ENCODE data around the gene ABCC8.

ABCC8 gene

DNA sequence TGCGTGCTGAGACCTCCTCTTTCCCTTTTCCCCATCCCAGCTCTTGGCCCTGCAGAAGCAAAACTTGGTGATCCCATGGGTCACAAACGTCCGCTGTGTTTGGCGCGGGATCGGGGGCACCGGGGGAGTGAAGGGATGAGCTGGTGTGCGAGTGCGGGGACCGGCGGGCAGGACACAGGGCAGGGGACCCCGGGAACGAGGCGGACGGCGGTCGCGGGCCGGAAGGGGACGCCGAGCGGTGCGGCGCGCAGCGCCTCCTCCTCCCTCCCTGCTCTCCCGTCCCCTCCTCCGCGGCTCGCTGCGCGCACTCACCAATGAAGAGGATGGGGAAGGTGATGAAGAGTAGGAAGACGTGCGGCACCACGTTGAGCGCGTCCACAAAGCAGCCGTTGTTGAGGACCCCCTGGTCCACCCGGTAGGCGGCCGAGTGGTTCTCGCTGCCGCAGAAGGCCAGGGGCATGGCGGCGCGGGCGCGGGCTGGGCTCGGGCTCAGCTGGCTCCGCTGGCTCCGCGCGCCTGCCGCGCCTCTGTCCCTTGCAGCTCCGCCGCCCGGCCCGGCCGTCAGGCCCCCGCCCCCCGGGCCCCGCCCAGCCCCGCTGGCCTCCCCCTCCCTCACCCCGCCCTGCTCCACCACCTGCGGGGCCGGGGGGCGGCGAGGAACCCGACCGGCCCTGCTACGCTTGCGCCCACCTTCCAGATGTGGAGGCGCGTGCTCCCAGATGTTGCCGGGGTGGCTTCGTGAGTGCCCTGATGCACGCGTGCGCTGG, at the start of gene ABCC8:
ABCC8 (minus strand) TSS at position 529 of the 767 bp plus-strand sequence; CDS start at position 460, 69 bp downstream.
- DNase-seq: peak in 27 of 58 donors; percentile 6 to 67 (median 29)

DNA sequence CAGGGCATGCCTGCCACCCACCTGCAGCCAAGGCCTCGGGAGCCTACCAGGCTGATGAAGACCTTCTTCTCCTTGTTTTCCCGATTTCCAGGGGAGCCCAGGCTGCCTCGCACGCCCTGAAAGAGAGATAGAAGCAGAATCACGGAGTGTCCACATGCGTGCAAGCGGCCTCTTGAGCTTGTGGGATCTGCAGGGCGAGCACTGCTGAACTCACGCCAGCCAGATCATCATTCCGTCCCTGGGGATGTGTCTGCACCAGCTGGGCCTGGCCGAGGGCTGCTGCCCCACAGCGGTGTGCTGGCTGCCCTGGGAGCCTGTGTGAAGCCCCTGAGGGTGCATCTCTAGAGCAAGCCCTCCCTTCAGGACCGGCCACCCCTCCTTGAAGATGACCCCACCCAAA, 49.7 kb upstream of the ABCC8 start:
- DNase-seq: peak in 11 of 58 donors; percentile 7 to 43 (median 24)

- DNase-seq: no peak
Observed at GRCh38 chr11:17525570-17525969, 48.9 kb upstream of the ABCC8 start.

DNA sequence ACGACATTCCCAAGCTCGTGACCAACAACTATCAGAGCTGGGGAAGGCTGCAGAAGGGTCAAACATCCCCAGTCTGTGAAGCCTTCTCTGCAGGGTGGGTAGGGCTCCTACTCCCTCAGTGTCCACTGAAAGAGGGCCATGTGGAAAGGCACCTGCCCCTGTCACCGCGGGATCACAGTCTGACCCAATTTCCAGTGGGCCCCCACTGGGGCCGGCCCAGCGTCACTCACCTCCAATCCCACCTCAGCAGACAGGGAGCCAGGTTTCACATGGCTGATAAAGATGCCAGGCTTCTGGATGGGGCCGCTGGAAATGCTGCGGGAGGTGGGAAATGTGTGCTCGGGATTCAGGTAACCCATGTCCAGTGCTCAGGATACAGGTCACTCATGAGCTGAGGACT, 47.6 kb upstream of the ABCC8 start:
- DNase-seq: no peak

GRCh38 chr11:17522655-17523054, 46.0 kb upstream of the ABCC8 start:
- DNase-seq: no peak

- DNase-seq: no peak
Observed at GRCh38 chr11:17521106-17521900, 44.7 kb upstream of the ABCC8 start.

DNA sequence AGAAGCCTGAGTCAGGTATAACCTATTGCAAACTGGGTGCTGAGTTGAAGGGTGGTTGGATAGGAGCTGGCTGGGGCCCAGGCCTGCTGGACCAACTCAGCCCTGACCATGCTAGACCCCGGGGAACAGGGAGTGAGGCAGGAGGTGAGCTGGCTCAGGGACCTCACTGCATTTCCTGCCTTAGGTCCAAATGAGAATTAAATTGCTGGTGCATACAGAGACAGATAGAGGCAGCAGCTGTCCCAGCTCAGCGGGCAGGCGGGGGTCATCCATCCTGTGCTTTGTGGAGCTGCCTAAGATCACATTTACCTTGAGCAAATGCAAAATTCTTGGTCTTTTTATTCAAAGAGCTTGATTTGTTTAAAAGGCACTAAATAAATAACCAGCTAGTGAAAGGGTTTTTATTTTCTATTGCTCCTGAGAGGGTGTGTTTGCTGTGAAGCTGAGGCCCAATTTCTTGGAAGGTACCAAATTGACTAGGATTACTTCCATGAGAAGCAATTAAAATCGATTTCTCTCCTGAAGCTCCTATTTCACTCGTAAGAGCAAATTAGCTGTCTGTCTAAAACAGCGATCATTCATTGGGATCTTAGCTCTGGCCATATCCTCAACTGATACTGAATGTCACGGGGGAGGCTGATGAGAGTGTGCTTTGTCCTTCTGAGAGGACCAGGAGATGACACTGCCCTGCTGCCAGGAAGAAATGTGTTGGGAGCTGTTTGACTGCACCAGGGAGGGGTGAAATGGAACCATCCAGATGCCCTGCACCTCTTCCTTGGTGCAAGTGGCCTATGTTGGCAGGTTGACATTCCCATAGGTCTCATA, 42.6 kb upstream of the ABCC8 start:
- DNase-seq: peak in 28 of 58 donors; percentile 7 to 83 (median 46)

GRCh38 chr11:17518366-17518765, 41.7 kb upstream of the ABCC8 start:
- DNase-seq: no peak

GRCh38 chr11:17517186-17517585, 40.5 kb upstream of the ABCC8 start:
- peak in 2 of 58 donors; percentile 20 to 49 for DNase-seq

GRCh38 chr11:17516551-17517150, 40.0 kb upstream of the ABCC8 start:
- peak in 33 of 58 donors; percentile 7 to 88 (median 56) for DNase-seq

- DNase-seq: peak in 1 of 58 donors; percentile 33
Observed at GRCh38 chr11:17515443-17516176, 39.0 kb upstream of the ABCC8 start.

- peak in 1 of 58 donors; percentile 34 for DNase-seq
Observed at GRCh38 chr11:17514476-17514875, 37.8 kb upstream of the ABCC8 start.

DNA sequence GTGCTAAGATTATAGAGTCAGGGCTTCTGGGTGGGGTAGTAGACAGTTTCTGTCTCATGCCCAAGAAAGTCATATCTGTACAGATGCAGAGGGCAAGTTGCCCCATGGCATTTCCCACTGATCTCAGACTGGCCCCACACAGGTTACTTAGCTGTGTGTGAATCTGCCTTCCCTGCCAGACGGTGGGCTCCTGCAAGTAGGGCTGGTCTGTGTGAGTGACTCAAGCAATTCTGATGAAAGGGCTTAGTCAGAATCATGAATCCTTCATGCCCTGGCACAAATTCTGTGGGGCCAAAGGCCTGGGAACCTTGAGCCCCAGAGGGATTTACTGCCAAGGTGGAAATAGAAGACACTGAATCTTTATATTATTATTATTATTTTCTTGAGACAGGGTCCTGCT, 37.2 kb upstream of the ABCC8 start:
- no peak for DNase-seq

- DNase-seq: no peak
Observed at GRCh38 chr11:17512101-17512500, 35.5 kb upstream of the ABCC8 start.

DNA sequence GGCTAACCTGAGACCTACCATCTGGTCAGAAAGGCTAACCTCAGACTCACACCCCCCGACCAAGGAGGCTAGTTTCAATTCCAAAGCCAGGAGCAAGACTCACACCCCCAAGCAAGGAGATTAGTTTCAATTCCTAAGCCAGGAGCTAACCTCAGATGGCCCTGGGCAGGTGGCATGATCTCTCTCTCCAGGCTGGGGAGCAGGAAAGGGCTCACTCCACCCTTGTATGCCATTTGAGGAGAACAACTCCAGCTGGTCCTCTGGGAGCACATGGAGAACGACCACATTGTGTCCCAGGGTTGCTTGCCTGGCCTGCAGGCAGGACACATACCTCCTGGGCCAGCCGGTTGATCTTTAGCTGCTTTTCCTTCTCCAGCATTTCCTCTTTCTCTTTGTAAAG, 34.9 kb upstream of the ABCC8 start:
- DNase-seq: no peak

- DNase-seq: no peak
Observed at GRCh38 chr11:17510507-17511206, 34.0 kb upstream of the ABCC8 start.

- no peak for DNase-seq
Observed at GRCh38 chr11:17508791-17509190, 32.1 kb upstream of the ABCC8 start.

DNA sequence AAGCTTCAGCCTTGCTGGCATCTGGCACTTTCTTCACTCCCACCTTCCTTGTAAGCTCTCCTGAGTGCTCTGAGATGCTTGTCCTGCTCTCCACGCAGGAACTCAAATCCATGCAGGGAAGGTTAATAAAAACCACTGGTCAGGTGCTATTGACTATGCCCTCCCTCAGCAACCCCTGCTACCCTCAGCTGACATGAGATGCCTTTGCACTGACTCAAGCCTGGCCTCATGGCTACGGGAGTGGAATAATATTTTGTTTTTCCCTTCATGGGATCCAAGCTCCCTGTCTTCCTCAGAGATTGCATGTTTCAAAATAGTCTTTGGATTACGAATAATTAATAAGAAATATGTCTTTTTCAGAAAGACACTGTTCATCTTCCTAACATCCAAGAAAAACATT, 31.7 kb upstream of the ABCC8 start:
- no peak for DNase-seq

DNA sequence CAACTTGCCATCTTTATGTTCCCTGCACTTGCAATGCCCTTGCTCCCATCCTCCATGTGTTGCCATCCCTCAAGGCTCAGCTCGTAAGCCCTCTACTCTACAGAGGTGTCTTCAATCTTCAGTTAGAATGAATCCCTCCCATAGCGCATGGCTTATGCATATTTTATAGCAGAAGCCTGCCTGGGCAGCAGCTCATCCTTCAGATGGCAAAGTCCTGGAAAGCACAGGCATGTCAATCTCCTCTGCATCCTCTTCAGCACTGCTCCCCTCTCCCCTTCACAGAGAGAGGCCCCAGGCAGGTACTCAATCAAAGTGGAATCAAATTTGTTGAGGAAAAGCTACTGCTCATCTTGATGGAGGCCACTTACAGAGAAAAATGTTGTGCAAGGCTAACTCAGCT, 31.1 kb upstream of the ABCC8 start:
- no peak for DNase-seq

DNA sequence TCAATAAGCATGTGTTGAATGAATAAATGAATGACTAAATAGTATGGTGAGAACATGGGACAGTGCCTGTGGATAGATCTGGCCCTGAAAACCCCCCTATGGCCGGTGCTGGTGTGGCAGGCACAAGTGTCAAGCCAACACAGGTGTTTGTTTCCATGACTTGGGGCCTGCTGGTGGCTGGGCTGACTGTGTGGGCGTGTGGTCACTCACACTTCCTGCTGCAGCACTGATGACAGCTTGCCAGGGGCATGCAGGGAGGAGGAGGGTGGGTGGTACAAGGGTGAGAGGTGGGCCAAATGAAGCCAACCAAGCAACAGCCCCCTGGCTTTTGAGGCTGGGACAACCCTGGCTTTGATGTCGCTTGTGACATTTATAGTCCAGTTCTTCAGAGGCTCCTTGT, 30.3 kb upstream of the ABCC8 start:
- DNase-seq: no peak
